Neural cell (in vitro differentiated cells): Measurements from ENCODE around the gene AFAP1L1. TPM values are rescaled to one million over a fixed set of nuclear protein-coding genes. Genes with fewer than 3 reads are reported as not detected.
A peak's percentile ranks its signal among the peaks of the same experiment; 100 is the strongest.

ENCODE experiments used
- H2AFZ ChIP-seq: fragments of 200-600, 300-800 bp; sonication (generic), shearing (Covaris generic); 2 replicates; pipeline ENCODE4 v1.6.0; 2014; ENCODE audit warnings: low read depth, mild to moderate bottlenecking, antibody characterized with exemption, low read length, moderate library complexity
- H3F3A ChIP-seq: fragments of 200-600 bp; shearing (Covaris generic); 2 replicates; pipeline ENCODE4 v1.6.1; 2016; ENCODE audit warnings: mild to moderate bottlenecking, moderate library complexity, mixed read lengths, antibody characterized with exemption, low read length; ENCODE audit not compliant: insufficient read depth, poor library complexity, severe bottlenecking
- H3K27ac ChIP-seq: fragments of 200-600, 300-800 bp; sonication (generic), shearing (Covaris generic); 2 replicates; pipeline ENCODE4 v1.5.1; 2014; ENCODE audit warnings: mild to moderate bottlenecking, low read length, moderate library complexity
- H3K27me3 ChIP-seq: fragments of 300-800, 200-600 bp; sonication (generic), shearing (Covaris generic); 2 replicates; pipeline ENCODE4 v1.6.0; 2014; ENCODE audit warnings: mild to moderate bottlenecking, low read depth, low read length, moderate library complexity; ENCODE audit not compliant: insufficient read depth
- H3K36me3 ChIP-seq: fragments of 300-800, 200-600 bp; sonication (generic), shearing (Covaris generic); 2 replicates; pipeline ENCODE4 v1.5.1; 2014; ENCODE audit warnings: mild to moderate bottlenecking, antibody characterized with exemption, low read length, moderate library complexity; ENCODE audit not compliant: insufficient read depth
- H3K4me2 ChIP-seq: fragments of 300-800, 200-600 bp; sonication (generic), shearing (Covaris generic); 2 replicates; pipeline ENCODE4 v1.6.0; 2014; ENCODE audit warnings: mild to moderate bottlenecking, low read length
- H3K4me3 ChIP-seq: fragments of 300-800, 200-600 bp; sonication (generic), shearing (Covaris generic); 2 replicates; pipeline ENCODE4 v1.5.1; 2014; ENCODE audit warnings: mild to moderate bottlenecking, low read length, moderate library complexity
- H3K79me2 ChIP-seq: fragments of 200-600 bp; shearing (Covaris generic); replicated peaks from 2 replicates; pipeline ENCODE4 v1.6.0; 2014; ENCODE audit warnings: mild to moderate bottlenecking, low read length, moderate library complexity; ENCODE audit not compliant: insufficient read depth
- H3K9ac ChIP-seq: fragments of 300-800, 200-600 bp; sonication (generic), shearing (Covaris generic); 2 replicates; pipeline ENCODE4 v1.6.1; 2016; ENCODE audit warnings: mild to moderate bottlenecking, low read length, mixed read lengths
- H3K9me2 ChIP-seq: fragments of 200-600 bp; shearing (Covaris generic); 2 replicates; pipeline ENCODE4 v1.6.1; 2016; ENCODE audit warnings: mild to moderate bottlenecking, low read length, mixed read lengths; ENCODE audit not compliant: insufficient read depth
- H3K9me3 ChIP-seq: fragments of 200-600, 300-800 bp; sonication (generic), shearing (Covaris generic); 2 replicates; pipeline ENCODE4 v1.6.1; 2016; ENCODE audit warnings: mild to moderate bottlenecking, mixed run types, low read length, moderate library complexity, mixed read lengths
- H4K20me1 ChIP-seq: fragments of 200-600 bp; shearing (Covaris generic); 2 replicates; pipeline ENCODE4 v1.6.1; 2016; ENCODE audit warnings: mild to moderate bottlenecking, mixed run types; ENCODE audit not compliant: insufficient read depth
- EP300 ChIP-seq: fragments of 450-650 bp; conservative IDR thresholded peaks from 2 replicates; pipeline ENCODE4 v1.6.1; 2014; ENCODE audit warnings: antibody characterized with exemption, mild to moderate bottlenecking, moderate library complexity; ENCODE audit not compliant: poor library complexity, severe bottlenecking
- EZH2 ChIP-seq: fragments of 200-600, 300-800 bp; shearing (Covaris generic), sonication (generic); IDR thresholded peaks from 2 replicates; pipeline ENCODE4 v1.6.1; 2014; ENCODE audit warnings: antibody characterized with exemption, low read length, borderline replicate concordance, mild to moderate bottlenecking; ENCODE audit not compliant: insufficient read depth, poor library complexity, severe bottlenecking
- MXI1 ChIP-seq: fragments of 450-650 bp; conservative IDR thresholded peaks from 2 replicates; pipeline ENCODE4 v1.6.1; 2014; ENCODE audit warnings: antibody characterized with exemption, mild to moderate bottlenecking; ENCODE audit not compliant: poor library complexity, severe bottlenecking
- POLR2AphosphoS5 ChIP-seq: IDR thresholded peaks from 2 replicates; pipeline ENCODE4 v1.6.1; 2012
- RAD21 ChIP-seq: fragments of 450-650 bp; conservative IDR thresholded peaks from 2 replicates; pipeline ENCODE4 v1.6.1; 2014; ENCODE audit warnings: antibody characterized with exemption, mild to moderate bottlenecking, moderate library complexity
- SMC3 ChIP-seq: fragments of 450-650 bp; conservative IDR thresholded peaks from 2 replicates; pipeline ENCODE4 v1.6.1; 2014; ENCODE audit warnings: antibody characterized with exemption, mild to moderate bottlenecking, moderate library complexity; ENCODE audit not compliant: poor library complexity
- TAF1 ChIP-seq: IDR thresholded peaks from 2 replicates; pipeline ENCODE4 v1.6.1; 2012; ENCODE audit warnings: low read depth
- polyA plus RNA-seq: library from polyadenylated mRNA; depleted of rRNA; stranded (reverse); fragments of >200 nt; gene quantifications from 2 replicates; pipeline ENCODE4 v1.2.3, GENCODE V29; 2014
- TF ChIP-seq, protein P1 (sequence below): IDR thresholded peaks from 2 replicates; pipeline ENCODE4 v1.6.1; 2012; ENCODE audit warnings: borderline replicate concordance
- TF ChIP-seq, protein P2 (sequence below): fragments of 450-650 bp; IDR thresholded peaks from 2 replicates; pipeline ENCODE4 v1.5.1; 2014; ENCODE audit warnings: antibody characterized with exemption, mild to moderate bottlenecking, moderate library complexity; ENCODE audit not compliant: poor library complexity, severe bottlenecking

The AFAP1L1 gene
- polyA plus RNA-seq, 1 donor from 2014 or later, result not detected

GRCh38 chr5:149381986-149382338 is 110.3 kb downstream of the AFAP1L1 start:
- Histone ChIP-seq H3K9me2 (no peaks in the 10 kb centered on the region), H3K36me3 (no peaks in the 10 kb centered on the region), H3K4me2 (no peak overlapping the region), H3K9ac (no peak overlapping the region), H3K4me3 (no peak overlapping the region), H2AFZ (no peak overlapping the region), H4K20me1 (no peaks in the 10 kb centered on the region), H3K27ac (no peak overlapping the region), H3K27me3 (no peaks in the 10 kb centered on the region), H3K9me3 (no peaks in the 10 kb centered on the region), H3F3A (no peaks in the 10 kb centered on the region), H3K79me2 (no peaks in the 10 kb centered on the region)
- TF ChIP-seq SMC3 (peak; percentile 54), RAD21 (peak; percentile 34), MXI1 (no peak), TAF1 (no peak)
- TF ChIP-seq, protein P1, sequence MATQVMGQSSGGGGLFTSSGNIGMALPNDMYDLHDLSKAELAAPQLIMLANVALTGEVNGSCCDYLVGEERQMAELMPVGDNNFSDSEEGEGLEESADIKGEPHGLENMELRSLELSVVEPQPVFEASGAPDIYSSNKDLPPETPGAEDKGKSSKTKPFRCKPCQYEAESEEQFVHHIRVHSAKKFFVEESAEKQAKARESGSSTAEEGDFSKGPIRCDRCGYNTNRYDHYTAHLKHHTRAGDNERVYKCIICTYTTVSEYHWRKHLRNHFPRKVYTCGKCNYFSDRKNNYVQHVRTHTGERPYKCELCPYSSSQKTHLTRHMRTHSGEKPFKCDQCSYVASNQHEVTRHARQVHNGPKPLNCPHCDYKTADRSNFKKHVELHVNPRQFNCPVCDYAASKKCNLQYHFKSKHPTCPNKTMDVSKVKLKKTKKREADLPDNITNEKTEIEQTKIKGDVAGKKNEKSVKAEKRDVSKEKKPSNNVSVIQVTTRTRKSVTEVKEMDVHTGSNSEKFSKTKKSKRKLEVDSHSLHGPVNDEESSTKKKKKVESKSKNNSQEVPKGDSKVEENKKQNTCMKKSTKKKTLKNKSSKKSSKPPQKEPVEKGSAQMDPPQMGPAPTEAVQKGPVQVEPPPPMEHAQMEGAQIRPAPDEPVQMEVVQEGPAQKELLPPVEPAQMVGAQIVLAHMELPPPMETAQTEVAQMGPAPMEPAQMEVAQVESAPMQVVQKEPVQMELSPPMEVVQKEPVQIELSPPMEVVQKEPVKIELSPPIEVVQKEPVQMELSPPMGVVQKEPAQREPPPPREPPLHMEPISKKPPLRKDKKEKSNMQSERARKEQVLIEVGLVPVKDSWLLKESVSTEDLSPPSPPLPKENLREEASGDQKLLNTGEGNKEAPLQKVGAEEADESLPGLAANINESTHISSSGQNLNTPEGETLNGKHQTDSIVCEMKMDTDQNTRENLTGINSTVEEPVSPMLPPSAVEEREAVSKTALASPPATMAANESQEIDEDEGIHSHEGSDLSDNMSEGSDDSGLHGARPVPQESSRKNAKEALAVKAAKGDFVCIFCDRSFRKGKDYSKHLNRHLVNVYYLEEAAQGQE, result no peak
- TF ChIP-seq, protein P2, sequence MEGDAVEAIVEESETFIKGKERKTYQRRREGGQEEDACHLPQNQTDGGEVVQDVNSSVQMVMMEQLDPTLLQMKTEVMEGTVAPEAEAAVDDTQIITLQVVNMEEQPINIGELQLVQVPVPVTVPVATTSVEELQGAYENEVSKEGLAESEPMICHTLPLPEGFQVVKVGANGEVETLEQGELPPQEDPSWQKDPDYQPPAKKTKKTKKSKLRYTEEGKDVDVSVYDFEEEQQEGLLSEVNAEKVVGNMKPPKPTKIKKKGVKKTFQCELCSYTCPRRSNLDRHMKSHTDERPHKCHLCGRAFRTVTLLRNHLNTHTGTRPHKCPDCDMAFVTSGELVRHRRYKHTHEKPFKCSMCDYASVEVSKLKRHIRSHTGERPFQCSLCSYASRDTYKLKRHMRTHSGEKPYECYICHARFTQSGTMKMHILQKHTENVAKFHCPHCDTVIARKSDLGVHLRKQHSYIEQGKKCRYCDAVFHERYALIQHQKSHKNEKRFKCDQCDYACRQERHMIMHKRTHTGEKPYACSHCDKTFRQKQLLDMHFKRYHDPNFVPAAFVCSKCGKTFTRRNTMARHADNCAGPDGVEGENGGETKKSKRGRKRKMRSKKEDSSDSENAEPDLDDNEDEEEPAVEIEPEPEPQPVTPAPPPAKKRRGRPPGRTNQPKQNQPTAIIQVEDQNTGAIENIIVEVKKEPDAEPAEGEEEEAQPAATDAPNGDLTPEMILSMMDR, result peak; percentile 59

DNA sequence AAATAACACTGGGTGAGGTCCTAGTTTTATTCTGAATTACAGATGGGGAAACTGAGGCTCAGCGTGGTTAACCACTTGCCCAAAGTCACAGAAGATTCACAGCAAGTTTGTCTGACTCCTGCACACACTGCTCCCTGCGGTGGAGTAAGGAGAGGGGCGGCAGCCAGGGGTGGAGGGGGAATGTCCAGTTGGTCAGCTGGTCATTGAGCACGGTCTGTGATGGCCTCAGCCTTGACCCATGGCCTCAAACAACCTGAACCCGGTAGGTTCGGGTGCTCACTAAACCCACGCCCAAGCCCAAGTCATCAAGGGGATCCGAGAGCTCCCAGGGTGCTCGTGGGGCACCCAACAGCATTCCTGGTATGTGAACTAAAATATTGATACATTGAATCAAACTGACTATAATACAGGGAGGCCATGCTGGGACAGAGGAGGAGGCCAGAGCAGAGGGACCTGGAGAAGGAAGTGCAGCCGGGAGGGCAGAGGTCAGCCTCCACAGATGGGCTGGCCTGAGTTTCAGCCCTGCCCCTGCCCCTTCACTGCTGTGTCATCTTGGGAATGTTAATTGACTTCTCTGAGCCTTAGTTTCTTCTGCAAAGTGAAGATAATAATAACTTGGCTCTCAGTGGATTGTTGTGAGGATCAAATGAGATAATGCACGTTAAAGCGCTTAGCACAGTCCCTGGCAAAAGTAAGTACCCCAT is 111.0 kb downstream of the AFAP1L1 start:
- Histone ChIP-seq H3K9me2 (no peaks in the 10 kb centered on the region), H3K27me3 (no peaks in the 10 kb centered on the region), H4K20me1 (no peaks in the 10 kb centered on the region), H3K27ac (no peak overlapping the region), H3K79me2 (no peaks in the 10 kb centered on the region), H2AFZ (no peak overlapping the region), H3K4me3 (no peak overlapping the region), H3K9ac (no peak overlapping the region), H3K4me2 (no peak overlapping the region), H3K36me3 (no peaks in the 10 kb centered on the region), H3F3A (no peaks in the 10 kb centered on the region), H3K9me3 (no peaks in the 10 kb centered on the region)
- TF ChIP-seq EZH2 (no peak), POLR2AphosphoS5 (no peak), TAF1 (no peak), MXI1 (no peak), EP300 (no peak), SMC3 (no peak), RAD21 (no peak)
- TF ChIP-seq, protein P1, result no peak
- TF ChIP-seq, protein P2, result no peak
